Lower lobe of right lung (tissue), 2 donors: ENCODE measurements around the gene FBXL16. TPM values are rescaled to one million over a fixed set of nuclear protein-coding genes. Genes with fewer than 3 reads are reported as not detected.

Source experiments
- ATAC-seq, 2 donors: fragments of 200-7000 bp; cut with Tn5 transposase; one replicate each; pipeline ENCODE4 v1.9.1; 2020 to 2022; ENCODE audit warnings: mild to moderate bottlenecking in 2 of 2, moderate library complexity in 2 of 2
- DNase-seq: peaks from one replicate; pipeline ENCODE4 v3.0.0-alpha.2; 2020
- H3K27ac ChIP-seq: fragments of 200-600 bp; one replicate; pipeline ENCODE4 v1.8.0; 2022
- H3K27me3 ChIP-seq: fragments of 200-600 bp; one replicate; pipeline ENCODE4 v1.8.0; 2022; ENCODE audit warnings: low read depth
- H3K36me3 ChIP-seq: fragments of 200-600 bp; one replicate; pipeline ENCODE4 v1.8.0; 2022; ENCODE audit warnings: mild to moderate bottlenecking
- H3K4me1 ChIP-seq: fragments of 200-600 bp; one replicate; pipeline ENCODE4 v1.8.0; 2022
- H3K4me3 ChIP-seq: fragments of 200-600 bp; one replicate; pipeline ENCODE4 v1.8.0; 2022; ENCODE audit warnings: mild to moderate bottlenecking
- H3K9me3 ChIP-seq: fragments of 200-600 bp; one replicate; pipeline ENCODE4 v1.8.0; 2022
- CTCF ChIP-seq: fragments of 200-600 bp; IDR thresholded peaks from one replicate; pipeline ENCODE4 v1.8.0; 2022; ENCODE audit warnings: antibody characterized with exemption, mild to moderate bottlenecking
- intact Hi-C: fragments of 100-400 bp; cut with DNase I; formaldehyde crosslinking; loops from one replicate; pipeline ENCODE4 v1.11.0; 2022
- total RNA-seq: library from RNA; stranded (reverse); fragmentation: NEBNext Ultra II Directional; extraction: Animal tissue kit (Norgen Biotek cat#: 25700); gene quantifications from one replicate; pipeline ENCODE4 v1.2.1, GENCODE V29; 2021
- donor health status: DM: no; HTN: yes; CAD: no; lungs with severe emphysema.

FBXL16 gene
- total RNA-seq, 1 donor from 2014 or later = 11.0 TPM

- H3K4me3 ChIP-seq = no peak overlapping the region
- intact Hi-C loops = no loop called here
- TF ChIP-seq CTCF = no peak
- ATAC-seq (no peak), DNase-seq (no peak)
- H3K9me3 ChIP-seq = no peaks in the 10 kb centered on the region
- H3K27ac ChIP-seq = no peak overlapping the region
- peaks cover 31% of the 10 kb centered on the region for H3K36me3 ChIP-seq
- H3K27me3 ChIP-seq = no peaks in the 10 kb centered on the region
- peaks cover 60% of the 10 kb centered on the region for H3K4me1 ChIP-seq
These were observed 18.9 kb downstream of the FBXL16 start for GRCh38 chr16:686459-687260.

- peaks cover 66% of the 10 kb centered on the region for H3K4me1 ChIP-seq
- H3K9me3 ChIP-seq = no peaks in the 10 kb centered on the region
- DNase-seq (peak; percentile 74), ATAC-seq (no peak)
- no peak overlapping the region for H3K4me3 ChIP-seq
- intact Hi-C loops = no loop called here
- TF ChIP-seq CTCF = peak; percentile 36
- H3K27ac ChIP-seq = no peak overlapping the region
- H3K27me3 ChIP-seq = no peaks in the 10 kb centered on the region
- peaks cover 36% of the 10 kb centered on the region for H3K36me3 ChIP-seq
These were observed 19.6 kb downstream of the FBXL16 start for GRCh38 chr16:685967-686366.

GRCh38 chr16:684961-685696 lies 20.5 kb downstream of the FBXL16 start:
- TF ChIP-seq CTCF = no peak
- Histone ChIP-seq H3K4me1 (peaks cover 61% of the 10 kb centered on the region), H3K27ac (peak overlapping the region; percentile 89)

GRCh38 chr16:684071-684794 lies 21.4 kb downstream of the FBXL16 start, which contains the start of gene JMJD8:
TSS of gene JMJD8 (minus strand) at chr16:684334. CDS start at chr16:684319, 15 bp downstream.
- peaks cover 58% of the 10 kb centered on the region for H3K4me1 ChIP-seq
- intact Hi-C loops = no loop called here
- H3K36me3 ChIP-seq = peaks cover 36% of the 10 kb centered on the region

More at GRCh38 chr16:684961-685696, 20.5 kb downstream of the FBXL16 start:
- Histone ChIP-seq H3K27me3 (no peaks in the 10 kb centered on the region), H3K36me3 (peaks cover 36% of the 10 kb centered on the region), H3K4me3 (peak overlapping the region; percentile 83), H3K9me3 (no peaks in the 10 kb centered on the region)
- ATAC-seq (no peak), DNase-seq (peak; percentile 61)
- intact Hi-C loops = no loop called here

More at GRCh38 chr16:684071-684794, 21.4 kb downstream of the FBXL16 start, which contains the start of gene JMJD8:
- peak; percentile 99 for DNase-seq
- H3K27ac ChIP-seq = peak within 1 kb of the TSS; percentile 89
- H3K9me3 ChIP-seq = no peaks in the 10 kb centered on the region
- H3K27me3 ChIP-seq = no peaks in the 10 kb centered on the region
- peak; percentile 82 to 83 for ATAC-seq
- H3K4me3 ChIP-seq = peak within 1 kb of the TSS; percentile 83
- TF ChIP-seq CTCF = no peak
